ENCODE measurements around the gene DCTPP1. TPM values are rescaled to one million over a fixed set of nuclear protein-coding genes. Genes with fewer than 3 reads are reported as not detected.
"Not testable (repeated sequence)": the region's sequence is repeated elsewhere in the genome, so short reads cannot be mapped to it uniquely, and the experiment has no call there.

Gene DCTPP1
- total and polyA plus RNA-seq, 12 donors: 12.0 to 42.6 (median 29.7) TPM

DNA sequence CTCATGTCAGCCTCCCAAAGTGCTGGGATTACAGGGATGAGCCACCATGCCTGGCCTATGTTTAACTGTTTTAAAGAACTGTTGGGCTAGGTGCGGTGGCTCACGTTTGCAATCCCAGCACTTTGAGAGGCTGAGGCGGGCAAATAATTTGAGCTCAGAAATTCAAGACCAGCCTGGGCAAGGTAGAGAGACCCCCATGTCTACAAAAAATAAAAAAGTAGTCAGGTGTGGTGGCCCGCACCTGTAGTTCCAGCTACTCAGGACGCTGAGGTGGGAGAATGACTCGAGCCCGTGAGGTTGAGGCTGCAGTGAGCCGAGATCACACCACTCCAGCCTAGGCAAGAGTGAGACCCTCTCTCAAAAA lies 40.8 kb upstream of the DCTPP1 start:
- ATAC-seq: no peak
- H3K9me3 ChIP-seq: no peaks in the 10 kb centered on the region
- peaks cover 0 to 42% (median 30%) of the 10 kb centered on the region in 7 donors for H3K27me3 ChIP-seq
- intact Hi-C loops (cut with DNase I): no loop called here
- 82 to 85% methylated on average over 8 of the region's 8 CpGs for WGBS, 2 donors
- H3K4me1 ChIP-seq: peaks cover 0 to 47% (median 0%) of the 10 kb centered on the region in 9 donors
- no peak for TF ChIP-seq CTCF (IDR thresholded peaks at IDR 0.05)
- no peak for DNase-seq
- peaks cover 0 to 6% (median 0%) of the 10 kb centered on the region in 9 donors for H3K36me3 ChIP-seq
- no peak overlapping the region for H3K4me3 ChIP-seq
- H3K27ac ChIP-seq: peak overlapping the region in 1 of 10 donors; percentile 69

- intact Hi-C loops (cut with DNase I): no loop called here
- peaks cover 0 to 39% (median 28%) of the 10 kb centered on the region in 7 donors for H3K27me3 ChIP-seq
- H3K27ac ChIP-seq: peak overlapping the region in 1 of 10 donors; percentile 69
- no peak for ATAC-seq
- no peak for TF ChIP-seq CTCF (IDR thresholded peaks at IDR 0.05)
- H3K4me1 ChIP-seq: peaks cover 0 to 47% (median 0%) of the 10 kb centered on the region in 9 donors
- no peaks in the 10 kb centered on the region for H3K9me3 ChIP-seq
- no peak overlapping the region for H3K4me3 ChIP-seq
- no peak for DNase-seq
- 81 to 83% methylated on average over 3 of the region's 3 CpGs for WGBS, 2 donors
- peaks cover 0 to 2% (median 0%) of the 10 kb centered on the region in 9 donors for H3K36me3 ChIP-seq
These were observed 40.3 kb upstream of the DCTPP1 start for GRCh38 chr16:30470170-30470512.

- intact Hi-C loops (cut with DNase I): no loop called here
- 89 to 90% methylated on average over 7 of the region's 7 CpGs for WGBS, 2 donors
These were observed 34.2 kb upstream of the DCTPP1 start for GRCh38 chr16:30464078-30464477.

GRCh38 chr16:30461426-30461825 lies 31.6 kb upstream of the DCTPP1 start:
- H3K27ac ChIP-seq; DNase-seq; ATAC-seq; H3K36me3 ChIP-seq; H3K9me3 ChIP-seq; H3K4me3 ChIP-seq; intact Hi-C loops (cut with DNase I); H3K27me3 ChIP-seq: not testable (repeated sequence)
- peaks cover 0 to 30% (median 0%) of the 10 kb centered on the region in 9 donors for H3K4me1 ChIP-seq
- 83 to 92% methylated on average over 5 of the region's 5 CpGs for WGBS, 2 donors

More at GRCh38 chr16:30464078-30464477, 34.2 kb upstream of the DCTPP1 start:
- Histone ChIP-seq H3K27me3 (no peaks in the 10 kb centered on the region), H3K4me1 (peaks cover 0 to 22% (median 0%) of the 10 kb centered on the region in 9 donors), H3K36me3 (no peaks in the 10 kb centered on the region), H3K9me3 (no peaks in the 10 kb centered on the region), H3K4me3 (no peak overlapping the region), H3K27ac (no peak overlapping the region)
- DNase-seq (no peak), ATAC-seq (no peak)
- no peak for TF ChIP-seq CTCF (IDR thresholded peaks at IDR 0.05)

- no peak for ATAC-seq
These were observed 29.6 kb upstream of the DCTPP1 start for GRCh38 chr16:30459456-30459855.

More at GRCh38 chr16:30459456-30459855, 29.6 kb upstream of the DCTPP1 start:
- intact Hi-C loops (cut with DNase I): loop anchor here in 2 of 10 donors (5.0 to 10.0 kb wide), 2 partner anchors 58 to 155 kb away; partner anchors contain the start of gene ZNF689 (in 1 of the 2)
- Histone ChIP-seq H3K27me3 (no peaks in the 10 kb centered on the region), H3K9me3 (no peaks in the 10 kb centered on the region), H3K4me1 (peaks cover 0 to 30% (median 0%) of the 10 kb centered on the region in 9 donors), H3K27ac (peak overlapping the region in 1 of 10 donors; percentile 82), H3K4me3 (no peak overlapping the region), H3K36me3 (no peaks in the 10 kb centered on the region)
- no peak for DNase-seq
- TF ChIP-seq CTCF (IDR thresholded peaks at IDR 0.05): no peak
- WGBS, 2 donors: 85% methylated on average over 11 of the region's 11 CpGs
